Activated CD8-positive, alpha-beta memory T cell treated with anti-CD3 and anti-CD28 coated beads for 48 hours (primary cell): ENCODE measurements around the gene REC8.

ENCODE experiments used
- DNase-seq, 3 experiments: peaks; one replicate each; pipeline ENCODE4 v3.0.0-alpha.2; 2020; ENCODE audit warnings: low read depth in 2 of 3, low spot score in 2 of 3

The REC8 gene, protein sequence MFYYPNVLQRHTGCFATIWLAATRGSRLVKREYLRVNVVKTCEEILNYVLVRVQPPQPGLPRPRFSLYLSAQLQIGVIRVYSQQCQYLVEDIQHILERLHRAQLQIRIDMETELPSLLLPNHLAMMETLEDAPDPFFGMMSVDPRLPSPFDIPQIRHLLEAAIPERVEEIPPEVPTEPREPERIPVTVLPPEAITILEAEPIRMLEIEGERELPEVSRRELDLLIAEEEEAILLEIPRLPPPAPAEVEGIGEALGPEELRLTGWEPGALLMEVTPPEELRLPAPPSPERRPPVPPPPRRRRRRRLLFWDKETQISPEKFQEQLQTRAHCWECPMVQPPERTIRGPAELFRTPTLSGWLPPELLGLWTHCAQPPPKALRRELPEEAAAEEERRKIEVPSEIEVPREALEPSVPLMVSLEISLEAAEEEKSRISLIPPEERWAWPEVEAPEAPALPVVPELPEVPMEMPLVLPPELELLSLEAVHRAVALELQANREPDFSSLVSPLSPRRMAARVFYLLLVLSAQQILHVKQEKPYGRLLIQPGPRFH

DNA sequence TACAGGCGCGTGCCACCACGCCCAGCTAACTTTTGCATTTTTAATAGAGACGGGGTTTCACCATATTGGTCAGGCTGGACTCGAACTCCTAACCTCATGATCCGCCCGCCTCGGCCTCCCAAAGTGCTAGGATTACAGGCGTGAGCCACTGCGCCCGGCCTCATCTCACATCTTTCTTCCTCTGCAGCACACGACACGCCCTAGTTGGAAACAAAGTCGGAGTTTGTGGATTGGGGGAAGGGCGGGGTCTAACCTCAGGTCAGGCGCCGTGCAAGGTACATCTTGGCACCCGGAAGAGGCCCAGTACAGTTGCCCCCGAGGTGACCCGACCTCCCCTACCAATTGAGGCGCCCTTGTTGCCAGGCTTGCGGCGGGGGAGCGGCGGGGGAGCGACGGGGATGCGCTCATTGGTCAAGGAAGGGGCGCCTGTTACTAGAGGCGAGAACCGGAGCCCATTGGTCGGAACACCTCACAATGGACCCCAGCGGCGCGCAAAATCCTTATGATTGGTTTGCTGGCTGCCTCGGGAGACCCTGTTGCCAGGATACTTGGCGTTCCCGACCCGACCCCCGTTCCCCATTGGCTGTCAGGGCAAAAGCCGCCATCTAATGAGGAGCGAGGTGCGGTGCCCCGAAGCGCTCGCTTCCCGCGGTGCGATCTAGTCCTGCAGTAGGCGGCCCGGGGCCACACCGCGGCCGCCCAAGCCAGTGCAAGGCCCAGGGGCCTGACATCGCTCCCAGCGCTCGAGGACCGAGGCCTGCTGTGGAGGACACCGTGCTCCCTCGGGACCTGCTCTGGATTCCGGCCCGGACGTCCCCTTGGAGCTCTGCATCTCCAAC, at the start of gene REC8:
Gene REC8, plus strand, starts transcription at position 659 of the 839 bp plus-strand sequence. CDS start 473 bp downstream, outside the sequence.
- peak; percentile 41 to 70 (median 50) for DNase-seq

DNA sequence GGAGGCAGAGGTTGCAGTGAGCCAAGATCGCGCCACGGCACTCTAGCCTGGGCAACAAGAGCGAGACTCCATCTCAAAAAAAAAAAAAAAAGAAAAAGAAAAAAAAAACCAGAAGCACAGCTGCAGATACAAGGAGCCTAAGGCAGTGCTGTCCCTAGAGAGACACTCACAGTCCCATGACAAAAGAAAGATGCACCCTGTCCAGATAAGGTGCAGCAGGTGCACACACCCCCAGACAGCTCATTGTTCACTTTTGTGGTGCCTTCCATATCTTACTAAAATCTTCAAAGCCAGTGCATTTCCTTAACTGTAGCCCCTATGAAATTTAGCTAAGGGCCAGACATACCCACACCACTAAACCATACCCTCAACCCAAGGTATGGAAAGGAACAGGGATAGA, 49.5 kb upstream of the REC8 start:
- no peak for DNase-seq

DNA sequence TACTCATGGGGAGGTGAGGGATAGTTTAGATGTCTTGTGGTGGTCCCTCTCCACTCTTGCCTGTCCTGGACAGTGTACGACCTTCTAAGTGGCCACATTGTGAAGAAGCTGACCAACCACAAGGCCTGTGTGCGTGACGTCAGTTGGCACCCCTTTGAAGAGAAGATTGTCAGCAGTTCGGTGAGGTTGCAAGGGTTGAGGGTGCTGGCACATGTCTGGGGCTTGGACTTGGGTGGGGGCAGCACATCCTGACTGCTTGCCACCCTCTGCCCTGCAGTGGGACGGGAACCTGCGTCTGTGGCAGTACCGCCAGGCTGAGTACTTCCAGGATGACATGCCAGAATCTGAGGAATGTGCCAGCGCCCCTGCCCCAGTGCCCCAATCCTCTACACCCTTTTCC, 49.0 kb upstream of the REC8 start:
- DNase-seq = no peak

DNA sequence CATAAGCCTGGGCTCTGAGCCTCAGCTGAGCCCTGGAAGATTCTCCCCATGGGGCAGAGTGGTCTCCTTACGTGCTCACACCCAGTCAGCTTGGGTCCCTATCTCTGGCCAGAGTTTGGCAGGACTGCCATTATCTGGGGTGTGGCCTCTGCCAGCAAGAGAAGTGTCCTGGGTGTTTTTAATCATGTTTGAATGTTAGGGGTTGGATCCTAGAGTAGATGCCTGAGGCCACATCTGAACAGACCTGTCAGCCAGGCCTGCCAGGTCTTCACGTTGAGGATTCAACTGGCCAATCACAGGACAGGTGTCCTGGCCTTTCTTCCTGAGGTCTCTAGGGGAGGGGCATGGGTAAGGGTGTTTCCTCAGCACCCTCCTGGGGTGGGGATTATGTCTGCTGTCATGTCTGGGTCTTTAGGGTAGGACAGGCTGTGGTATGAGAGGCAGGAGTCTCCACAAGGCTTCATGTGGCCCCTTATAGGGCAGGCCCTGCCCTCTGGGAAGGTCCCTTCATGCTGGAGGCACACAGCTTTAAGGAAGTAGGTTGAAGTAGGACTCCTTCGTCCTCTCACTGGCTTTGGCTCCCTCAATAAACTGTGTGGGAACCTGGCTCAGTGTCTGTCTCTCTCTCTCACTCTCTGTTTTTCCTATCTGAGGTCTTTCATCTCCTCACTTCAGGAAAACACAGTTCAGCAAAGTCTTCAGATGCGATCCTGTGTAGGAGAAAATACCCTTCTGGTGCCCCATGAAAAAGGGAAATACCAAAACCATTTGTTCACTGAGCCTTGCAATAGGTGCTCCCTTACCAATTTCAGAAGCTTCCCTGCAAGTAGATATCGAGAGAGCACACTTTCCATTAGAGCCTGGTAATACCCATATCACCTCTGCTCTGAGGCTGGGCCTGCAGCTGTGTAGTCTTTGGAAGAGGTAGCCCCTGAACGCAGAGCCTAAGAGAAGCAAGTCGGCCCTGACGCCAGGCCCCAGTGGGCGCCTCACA, 48.2 kb upstream of the REC8 start:
- DNase-seq = no peak

DNA sequence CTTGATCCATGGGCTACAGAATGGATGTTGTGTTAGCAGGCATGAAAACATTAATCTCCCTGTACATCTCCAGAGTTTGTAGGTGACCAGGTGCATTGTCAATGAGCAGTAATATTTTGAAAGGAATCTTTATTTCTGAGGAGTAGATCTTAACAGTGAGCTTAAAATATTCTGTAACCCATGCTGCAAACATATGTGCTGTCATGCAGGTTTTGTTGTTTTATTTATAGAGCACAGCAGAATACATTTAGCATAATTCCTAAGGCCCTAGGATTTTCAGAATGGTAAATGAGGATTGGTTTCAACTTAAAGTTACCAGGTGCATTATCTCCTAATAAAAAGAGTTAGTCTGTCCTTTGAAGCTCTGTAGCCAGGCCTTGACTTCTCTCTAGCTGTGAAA, 44.9 kb upstream of the REC8 start:
- no peak for DNase-seq

DNA sequence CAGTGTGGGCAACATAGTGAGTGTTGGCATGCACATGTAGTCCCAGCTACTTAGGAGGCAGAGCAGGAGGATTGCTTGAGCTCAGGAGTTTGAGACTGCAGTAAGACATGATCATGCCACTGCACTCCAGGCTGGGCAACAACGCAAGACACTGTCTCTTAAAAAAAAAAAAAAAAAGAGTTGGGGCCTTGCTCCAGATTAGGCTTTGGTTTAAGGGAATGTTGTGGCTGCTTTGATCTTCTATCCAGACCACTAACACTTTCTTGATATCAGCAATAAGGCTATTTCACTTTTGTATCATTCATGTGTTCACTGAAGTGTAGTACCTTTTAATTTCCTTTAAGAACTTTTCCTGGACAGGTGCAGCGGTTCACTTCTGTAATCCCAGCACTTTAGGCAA, 44.2 kb upstream of the REC8 start:
- DNase-seq = no peak

DNA sequence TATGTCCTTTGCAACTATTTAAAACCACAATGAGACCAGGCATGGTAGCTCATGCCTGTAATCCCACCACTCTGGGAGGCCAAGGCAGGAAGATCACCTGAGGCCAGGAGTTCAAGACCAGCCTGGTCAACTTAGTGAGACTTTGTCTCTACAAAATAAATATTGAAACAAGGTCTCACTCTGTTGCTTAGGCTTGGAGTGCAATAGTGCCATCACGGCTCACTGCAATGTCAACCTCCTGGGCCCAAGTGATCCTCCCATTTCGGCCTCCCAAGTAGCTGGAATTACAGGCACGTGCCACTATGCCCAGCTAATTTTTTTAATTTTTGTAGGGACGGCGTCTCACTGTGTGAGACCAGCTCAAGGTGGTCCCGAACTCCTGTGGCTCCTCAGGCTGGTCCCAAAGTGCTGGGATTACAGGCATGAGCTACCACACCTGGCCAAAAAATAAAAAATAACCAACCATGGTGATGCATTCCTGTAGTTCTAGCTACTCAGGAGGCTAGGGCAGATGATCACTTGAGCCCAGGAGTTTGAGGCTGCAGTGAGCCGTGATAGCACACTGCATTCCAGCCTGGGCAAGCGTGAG, 42.4 kb upstream of the REC8 start:
- no peak for DNase-seq

DNA sequence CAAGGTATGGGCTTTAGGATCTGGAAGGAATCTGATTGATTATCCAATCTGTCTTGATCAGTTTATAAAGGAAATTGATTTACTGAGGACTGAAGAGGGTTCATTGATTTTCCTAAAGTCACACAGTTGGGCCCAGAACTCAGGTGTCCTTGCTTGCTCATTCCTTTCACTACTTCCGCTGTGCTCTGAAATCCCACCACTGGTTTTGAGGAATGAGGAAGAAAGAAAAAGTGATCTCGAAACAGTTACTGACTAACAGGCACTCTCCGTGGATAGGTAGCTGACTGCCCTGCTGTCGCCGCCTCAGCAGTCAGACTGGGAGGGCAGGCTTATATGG, 41.5 kb upstream of the REC8 start, which contains the start of gene FITM1:
Gene FITM1, plus strand, starts transcription at position 280 of the 337 bp plus-strand sequence. CDS start 905 bp downstream, outside the sequence.
- DNase-seq = no peak

DNA sequence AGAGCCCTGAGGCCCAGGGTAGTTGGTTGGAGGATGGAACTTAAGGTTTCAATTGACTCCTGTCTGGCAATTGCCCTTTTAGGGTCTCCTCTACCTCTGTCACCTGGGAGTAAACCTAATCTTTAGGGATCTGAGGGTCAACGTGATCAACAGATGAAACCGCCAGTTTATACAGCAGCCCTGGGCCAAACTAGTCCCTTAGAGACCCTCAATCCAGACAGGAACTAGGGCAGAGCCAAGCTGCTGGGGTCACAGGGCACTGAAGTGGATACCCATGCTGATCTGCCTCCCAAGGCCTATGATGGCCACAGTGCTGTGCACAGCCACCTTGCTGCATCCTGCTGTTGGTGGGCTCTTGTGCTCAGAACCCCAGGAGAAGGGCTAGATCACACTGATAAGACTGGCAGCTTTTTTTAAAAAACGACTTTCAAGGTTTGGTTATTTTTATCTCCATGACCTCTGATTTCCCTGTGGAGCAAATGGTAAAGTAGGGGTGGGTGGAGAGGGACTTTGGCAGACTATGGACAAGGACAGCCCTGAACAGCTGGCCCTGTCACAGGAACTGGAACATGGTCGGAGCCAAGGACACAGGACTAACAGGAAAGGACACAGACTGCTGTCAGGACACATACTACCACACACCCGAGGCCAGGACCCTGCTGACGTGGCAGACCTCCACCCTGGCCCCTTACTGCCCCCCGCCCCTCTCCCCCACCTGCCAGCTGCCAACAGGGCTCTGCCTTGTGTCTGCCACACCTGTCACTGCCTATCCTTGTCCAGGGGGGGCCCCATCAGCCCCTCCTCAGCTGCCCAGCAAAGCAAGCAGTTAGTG, 40.9 kb upstream of the REC8 start:
- no peak for DNase-seq

DNA sequence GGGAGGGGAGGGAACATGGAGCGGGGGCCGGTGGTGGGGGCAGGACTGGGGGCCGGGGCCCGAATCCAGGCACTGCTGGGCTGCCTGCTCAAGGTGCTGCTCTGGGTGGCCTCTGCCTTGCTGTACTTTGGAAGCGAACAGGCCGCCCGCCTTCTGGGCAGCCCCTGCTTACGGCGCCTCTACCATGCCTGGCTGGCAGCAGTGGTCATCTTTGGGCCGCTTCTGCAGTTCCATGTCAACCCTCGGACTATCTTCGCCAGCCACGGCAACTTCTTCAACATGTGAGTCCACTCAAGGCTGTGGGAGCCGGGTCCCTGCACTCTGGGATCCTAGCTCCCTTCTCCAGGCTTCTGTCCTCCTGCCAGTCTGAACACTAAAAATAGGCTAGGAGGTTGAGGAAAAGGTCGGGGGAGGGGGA, 40.3 kb upstream of the REC8 start:
- DNase-seq = no peak

DNA sequence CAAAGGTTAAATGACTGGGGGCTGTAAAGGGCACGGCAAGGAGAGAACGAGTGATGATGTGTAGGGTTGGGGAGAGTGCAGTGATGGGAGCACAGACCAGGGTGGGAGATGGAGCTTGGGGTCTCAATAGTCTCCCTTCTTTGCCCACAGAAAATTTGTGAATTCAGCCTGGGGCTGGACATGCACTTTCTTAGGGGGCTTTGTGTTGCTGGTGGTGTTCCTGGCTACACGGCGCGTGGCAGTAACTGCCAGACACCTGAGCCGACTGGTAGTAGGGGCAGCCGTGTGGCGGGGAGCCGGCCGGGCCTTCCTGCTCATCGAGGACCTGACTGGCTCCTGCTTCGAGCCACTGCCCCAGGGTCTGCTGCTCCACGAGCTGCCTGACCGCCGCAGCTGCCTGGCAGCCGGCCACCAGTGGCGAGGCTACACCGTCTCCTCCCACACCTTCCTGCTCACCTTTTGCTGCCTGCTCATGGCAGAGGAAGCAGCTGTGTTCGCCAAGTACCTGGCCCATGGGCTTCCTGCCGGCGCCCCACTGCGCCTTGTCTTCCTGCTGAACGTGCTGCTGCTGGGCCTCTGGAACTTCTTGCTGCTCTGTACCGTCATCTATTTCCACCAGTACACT, 39.7 kb upstream of the REC8 start:
- DNase-seq = no peak

DNA sequence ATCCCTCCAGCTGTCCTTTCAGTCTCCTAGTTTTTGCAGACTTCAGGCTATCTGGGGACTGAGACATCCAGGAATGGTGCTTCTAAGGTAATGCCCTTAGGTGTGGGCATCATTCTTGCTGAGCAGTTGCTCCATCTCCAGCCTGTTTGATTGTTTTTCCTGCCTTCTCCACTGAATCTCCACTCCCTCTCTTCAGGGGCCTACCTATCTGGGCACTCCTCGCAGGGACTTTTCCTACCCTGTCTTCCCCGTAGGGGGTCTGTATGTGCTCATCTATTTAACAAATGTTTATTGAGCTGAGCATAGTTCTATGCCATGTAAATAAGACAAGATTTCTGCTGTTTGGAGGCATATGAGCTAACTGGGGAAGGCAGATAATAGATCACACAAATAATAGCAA, 38.9 kb upstream of the REC8 start:
- DNase-seq = no peak

DNA sequence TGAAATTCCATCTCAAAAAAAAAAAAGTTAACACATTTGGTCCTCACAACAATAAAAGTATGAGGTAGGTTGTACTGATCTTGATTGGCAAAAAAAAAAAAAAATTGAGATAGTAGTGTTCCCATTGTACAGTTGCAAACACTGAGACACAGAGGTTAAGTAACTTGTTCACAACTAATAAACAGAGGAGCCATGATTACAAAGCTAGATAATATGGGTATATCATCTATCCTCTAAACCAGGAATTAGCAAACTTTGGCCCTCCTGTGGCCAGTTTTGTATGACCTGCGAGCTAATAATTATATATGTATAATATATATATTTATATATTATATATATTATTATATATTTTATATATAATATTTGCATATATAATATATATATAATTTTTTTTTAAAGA, 38.1 kb upstream of the REC8 start:
- DNase-seq = no peak

DNA sequence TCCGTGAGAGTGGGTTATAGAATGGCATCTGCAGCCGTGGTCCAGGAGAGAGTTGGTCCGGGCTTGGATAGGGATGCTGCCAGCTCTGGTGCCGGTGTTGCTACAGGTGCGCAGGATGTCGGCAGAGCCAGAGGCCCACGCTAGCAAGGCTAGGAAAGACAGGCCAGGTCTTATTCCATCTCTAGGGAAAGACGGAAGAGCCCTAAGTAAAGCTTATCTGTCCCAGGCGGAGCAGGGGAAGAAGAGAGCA, 36.4 kb upstream of the REC8 start:
- no peak for DNase-seq

DNA sequence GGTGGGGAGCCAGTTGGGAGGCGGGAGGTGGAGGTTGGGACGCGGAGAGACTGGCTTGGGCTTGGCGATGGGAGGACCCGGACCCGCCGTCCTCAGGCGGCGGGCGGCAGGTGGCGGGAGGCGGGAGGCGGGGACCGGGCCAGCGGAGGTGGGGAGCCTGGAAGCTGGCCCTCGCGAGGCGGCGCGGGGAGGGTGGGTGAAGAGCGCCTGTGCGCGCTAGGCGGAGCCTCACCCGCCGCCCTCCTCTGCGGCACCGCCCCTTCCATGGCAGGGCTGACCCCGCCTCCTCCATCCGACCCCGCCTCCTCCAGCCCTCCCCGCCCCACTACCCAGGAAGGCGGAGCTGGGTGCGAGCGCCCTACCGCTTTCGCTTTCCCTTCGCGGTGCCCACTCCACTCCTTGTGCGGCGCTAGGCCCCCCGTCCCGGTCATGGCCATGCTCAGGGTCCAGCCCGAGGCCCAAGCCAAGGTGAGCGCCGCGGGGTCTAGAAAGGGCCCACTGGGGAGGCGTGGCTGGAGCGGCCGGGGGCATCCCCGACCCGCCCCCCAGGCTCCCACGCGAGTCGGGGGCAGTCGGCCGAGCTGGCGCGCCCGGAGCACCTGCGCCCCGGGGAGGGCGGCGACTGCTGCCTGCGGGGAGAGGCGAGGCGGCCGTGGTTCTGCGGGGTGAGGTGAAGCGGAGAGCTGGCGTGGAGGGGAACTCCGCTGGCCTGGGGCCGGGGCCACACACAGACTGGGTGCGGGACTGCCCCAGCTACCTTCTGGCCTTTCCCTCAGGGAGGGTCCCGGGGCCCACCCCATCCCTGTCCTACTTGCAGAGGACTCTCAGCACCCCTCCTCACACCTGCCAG, 35.8 kb upstream of the REC8 start, which contains the start of gene PSME1:
Gene PSME1, plus strand, starts transcription at position 361 of the 850 bp plus-strand sequence. Its CDS starts 69 bp downstream, at position 430.
- peak; percentile 87 to 92 (median 88) for DNase-seq

DNA sequence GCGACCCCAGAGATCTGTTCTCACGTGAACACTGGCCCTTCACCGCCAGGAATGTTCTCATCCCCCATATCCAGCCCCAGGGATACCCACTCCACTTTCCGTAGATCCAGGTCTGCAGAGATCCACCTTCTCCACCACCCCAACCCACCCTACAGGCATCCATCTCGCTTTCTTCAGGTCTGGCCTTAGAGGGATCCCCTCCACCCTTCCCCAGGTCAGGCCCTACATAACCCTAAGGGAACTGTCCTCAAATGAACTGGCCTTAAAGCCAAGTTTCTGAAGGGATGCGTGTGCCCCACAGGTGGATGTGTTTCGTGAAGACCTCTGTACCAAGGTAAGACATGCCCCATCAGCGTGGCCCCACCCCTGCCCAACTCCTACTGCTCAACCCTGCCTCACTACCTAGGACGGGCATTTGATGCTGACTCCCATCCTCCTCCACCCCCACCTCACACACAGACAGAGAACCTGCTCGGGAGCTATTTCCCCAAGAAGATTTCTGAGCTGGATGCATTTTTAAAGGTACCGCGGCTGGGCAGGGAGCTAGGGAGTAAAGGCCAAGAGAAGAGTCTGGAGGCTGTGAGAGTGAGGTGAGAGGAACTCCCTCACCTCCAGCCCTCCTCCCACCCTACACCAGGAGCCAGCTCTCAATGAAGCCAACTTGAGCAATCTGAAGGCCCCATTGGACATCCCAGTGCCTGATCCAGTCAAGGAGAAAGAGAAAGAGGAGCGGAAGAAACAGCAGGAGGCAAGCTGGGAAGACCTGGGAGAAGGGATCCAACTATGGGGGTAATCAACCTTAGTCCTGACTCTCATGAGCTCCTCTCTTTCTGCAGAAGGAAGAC, 35.0 kb upstream of the REC8 start:
- DNase-seq = no peak
